C4-2B (cell line): ENCODE measurements around the gene SPAG17.

Source experiments
- H3K27ac ChIP-seq: fragments of 450-650 bp; 2 replicates; pipeline ENCODE4 v1.5.1; 2017
- ZFX ChIP-seq: fragments of 450-650 bp; IDR thresholded peaks from 2 replicates; pipeline ENCODE4 v1.6.1; 2017
- TF ChIP-seq, protein P1 (sequence below): fragments of 450-650 bp; conservative IDR thresholded peaks from 2 replicates; pipeline ENCODE4 v1.5.1; 2017; ENCODE audit warnings: mild to moderate bottlenecking

SPAG17 gene

GRCh38 chr1:117911051-117911450, 274.0 kb downstream of the SPAG17 start:
- TF ChIP-seq, protein P1, sequence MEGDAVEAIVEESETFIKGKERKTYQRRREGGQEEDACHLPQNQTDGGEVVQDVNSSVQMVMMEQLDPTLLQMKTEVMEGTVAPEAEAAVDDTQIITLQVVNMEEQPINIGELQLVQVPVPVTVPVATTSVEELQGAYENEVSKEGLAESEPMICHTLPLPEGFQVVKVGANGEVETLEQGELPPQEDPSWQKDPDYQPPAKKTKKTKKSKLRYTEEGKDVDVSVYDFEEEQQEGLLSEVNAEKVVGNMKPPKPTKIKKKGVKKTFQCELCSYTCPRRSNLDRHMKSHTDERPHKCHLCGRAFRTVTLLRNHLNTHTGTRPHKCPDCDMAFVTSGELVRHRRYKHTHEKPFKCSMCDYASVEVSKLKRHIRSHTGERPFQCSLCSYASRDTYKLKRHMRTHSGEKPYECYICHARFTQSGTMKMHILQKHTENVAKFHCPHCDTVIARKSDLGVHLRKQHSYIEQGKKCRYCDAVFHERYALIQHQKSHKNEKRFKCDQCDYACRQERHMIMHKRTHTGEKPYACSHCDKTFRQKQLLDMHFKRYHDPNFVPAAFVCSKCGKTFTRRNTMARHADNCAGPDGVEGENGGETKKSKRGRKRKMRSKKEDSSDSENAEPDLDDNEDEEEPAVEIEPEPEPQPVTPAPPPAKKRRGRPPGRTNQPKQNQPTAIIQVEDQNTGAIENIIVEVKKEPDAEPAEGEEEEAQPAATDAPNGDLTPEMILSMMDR, result no peak
- TF ChIP-seq ZFX, result no peak

DNA sequence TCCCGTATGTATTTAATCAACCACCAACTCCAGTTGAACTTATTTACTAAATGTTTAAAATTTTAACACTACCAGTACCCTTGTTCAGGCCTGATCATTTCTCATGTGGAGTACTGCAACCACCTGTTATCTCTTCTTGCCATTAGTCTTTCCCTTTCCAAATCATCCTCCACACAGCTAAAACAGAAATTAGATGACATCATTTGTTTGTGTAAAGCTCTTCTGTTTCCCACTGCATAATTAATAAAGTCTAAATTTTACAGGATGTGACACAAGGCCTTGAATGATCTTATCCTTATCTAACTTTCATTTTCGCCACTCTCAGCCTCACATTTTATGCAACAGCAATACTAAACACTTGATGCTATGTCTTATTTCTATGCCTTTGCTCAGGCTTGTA, 280.0 kb downstream of the SPAG17 start:
- no peak for TF ChIP-seq ZFX
- TF ChIP-seq, protein P1, result no peak
- no peak overlapping the region for H3K27ac ChIP-seq

More at GRCh38 chr1:117911051-117911450, 274.0 kb downstream of the SPAG17 start:
- H3K27ac ChIP-seq, result no peak overlapping the region

DNA sequence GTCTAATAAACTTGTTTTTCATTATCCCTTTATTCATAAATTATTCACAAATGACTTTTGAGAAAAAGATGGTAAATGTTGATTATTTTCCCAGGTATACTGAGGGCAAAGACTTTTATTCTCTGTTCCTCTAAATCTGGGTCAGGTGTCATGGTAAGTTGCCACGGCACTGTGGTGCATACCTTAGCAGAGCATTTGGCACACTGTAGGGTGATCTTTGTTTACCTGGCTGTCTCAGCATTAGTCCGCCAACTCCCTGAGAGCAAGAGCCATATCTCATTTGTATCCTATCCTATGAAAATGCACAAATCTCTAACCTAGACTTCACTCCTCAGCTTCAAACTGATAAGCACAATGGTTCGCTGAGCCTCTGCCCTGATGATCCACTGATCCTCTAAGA, 280.5 kb downstream of the SPAG17 start:
- no peak for TF ChIP-seq ZFX
- TF ChIP-seq, protein P1, result no peak

More for the DNA sequence above, 280.5 kb downstream of the SPAG17 start:
- H3K27ac ChIP-seq, result no peak overlapping the region
